ENCODE measurements around the gene DOCK4. TPM values are rescaled to one million over a fixed set of nuclear protein-coding genes. Genes with fewer than 3 reads are reported as not detected.

DOCK4 gene
- total RNA-seq, 1 donor from 2014 or later, result 43.5 TPM

DNA sequence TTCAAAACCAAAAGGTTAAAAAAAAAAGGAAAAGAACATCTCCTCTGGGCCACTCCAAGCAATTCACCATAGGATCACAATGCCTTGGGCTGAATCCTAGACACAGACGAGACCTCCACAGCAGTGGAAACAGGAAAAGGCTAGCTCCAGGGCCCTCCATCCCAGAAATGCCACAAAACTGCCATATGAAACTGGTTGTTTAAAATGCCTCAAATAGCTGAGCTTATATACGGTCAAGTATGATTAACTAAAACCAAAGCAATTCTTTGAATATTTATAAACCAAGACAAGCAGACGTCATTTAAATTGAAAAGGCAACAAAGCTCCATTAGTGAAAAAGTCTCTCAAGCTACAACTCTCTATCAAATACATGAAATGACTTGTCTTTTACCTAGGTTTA, 63.1 kb downstream of the DOCK4 start:
- Histone ChIP-seq H3K36me3 (no peaks in the 10 kb centered on the region), H3K9me3 (no peaks in the 10 kb centered on the region), H3K27me3 (no peaks in the 10 kb centered on the region), H3K4me3 (peak overlapping the region in 1 of 2 donors; percentile 28), H3K4me1 (peaks cover 0 to 12% of the 10 kb centered on the region in 2 donors), H3K27ac (peak overlapping the region in 1 of 2 donors; percentile 14)
- TF ChIP-seq, protein P1, sequence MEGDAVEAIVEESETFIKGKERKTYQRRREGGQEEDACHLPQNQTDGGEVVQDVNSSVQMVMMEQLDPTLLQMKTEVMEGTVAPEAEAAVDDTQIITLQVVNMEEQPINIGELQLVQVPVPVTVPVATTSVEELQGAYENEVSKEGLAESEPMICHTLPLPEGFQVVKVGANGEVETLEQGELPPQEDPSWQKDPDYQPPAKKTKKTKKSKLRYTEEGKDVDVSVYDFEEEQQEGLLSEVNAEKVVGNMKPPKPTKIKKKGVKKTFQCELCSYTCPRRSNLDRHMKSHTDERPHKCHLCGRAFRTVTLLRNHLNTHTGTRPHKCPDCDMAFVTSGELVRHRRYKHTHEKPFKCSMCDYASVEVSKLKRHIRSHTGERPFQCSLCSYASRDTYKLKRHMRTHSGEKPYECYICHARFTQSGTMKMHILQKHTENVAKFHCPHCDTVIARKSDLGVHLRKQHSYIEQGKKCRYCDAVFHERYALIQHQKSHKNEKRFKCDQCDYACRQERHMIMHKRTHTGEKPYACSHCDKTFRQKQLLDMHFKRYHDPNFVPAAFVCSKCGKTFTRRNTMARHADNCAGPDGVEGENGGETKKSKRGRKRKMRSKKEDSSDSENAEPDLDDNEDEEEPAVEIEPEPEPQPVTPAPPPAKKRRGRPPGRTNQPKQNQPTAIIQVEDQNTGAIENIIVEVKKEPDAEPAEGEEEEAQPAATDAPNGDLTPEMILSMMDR (IDR thresholded peaks at IDR 0.05), result no peak
- no peak for DNase-seq (ENCODE audit: low spot score in 2 of 2)
- intact Hi-C loops (cut with DNase I), result no loop called here

DNA sequence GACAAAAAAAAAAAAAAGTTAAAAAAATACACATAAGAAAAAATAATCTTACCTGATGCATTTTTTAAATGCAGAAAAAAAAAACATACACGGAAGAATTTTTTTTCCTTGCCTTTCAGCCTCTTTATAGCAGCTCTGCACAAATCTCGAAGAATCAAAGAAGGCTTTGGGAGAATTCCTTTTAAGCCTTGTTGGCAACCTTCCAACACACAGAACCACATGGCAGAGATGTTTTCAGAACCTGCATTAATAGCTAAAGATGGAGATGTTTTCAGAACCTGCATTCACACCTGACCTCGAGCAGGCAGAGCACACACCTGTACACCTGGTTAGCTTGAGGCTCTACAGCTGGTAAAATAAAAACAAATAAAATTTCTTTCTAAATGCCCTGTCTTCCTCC, 65.6 kb downstream of the DOCK4 start:
- DNase-seq (ENCODE audit: low spot score in 2 of 2), result no peak
- H3K36me3 ChIP-seq, result no peaks in the 10 kb centered on the region
- intact Hi-C loops (cut with DNase I), result no loop called here
- peaks cover 0 to 12% of the 10 kb centered on the region in 2 donors for H3K4me1 ChIP-seq
- TF ChIP-seq, protein P1 (IDR thresholded peaks at IDR 0.05), result no peak
- no peaks in the 10 kb centered on the region for H3K9me3 ChIP-seq
- H3K27ac ChIP-seq, result peak overlapping the region in 1 of 2 donors; percentile 13
- no peaks in the 10 kb centered on the region for H3K27me3 ChIP-seq
- no peak overlapping the region for H3K4me3 ChIP-seq

DNA sequence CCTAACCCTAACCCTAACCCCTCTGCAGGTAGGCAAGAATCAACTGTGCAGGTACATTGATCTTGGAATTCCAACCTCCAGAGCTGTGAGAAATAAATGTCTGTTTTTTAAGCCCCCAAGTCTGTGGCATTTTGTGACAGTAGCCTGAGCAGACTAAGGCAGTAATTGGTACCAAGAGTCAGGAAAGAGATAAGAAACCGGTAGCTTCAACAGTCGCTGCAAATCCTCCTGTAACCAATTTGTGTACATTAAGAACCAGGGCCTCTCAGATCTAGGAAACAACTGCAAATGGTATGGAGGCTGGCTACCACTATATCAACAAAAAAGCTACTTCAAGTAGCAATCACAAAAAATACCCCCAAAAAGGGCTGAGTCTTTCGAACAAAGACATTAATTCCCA, 67.3 kb downstream of the DOCK4 start:
- H3K36me3 ChIP-seq, result no peaks in the 10 kb centered on the region
- no peaks in the 10 kb centered on the region for H3K27me3 ChIP-seq
- no peak overlapping the region for H3K27ac ChIP-seq
- no peaks in the 10 kb centered on the region for H3K9me3 ChIP-seq
- intact Hi-C loops (cut with DNase I), result no loop called here
- no peak for DNase-seq (ENCODE audit: low spot score in 2 of 2)
- H3K4me1 ChIP-seq, result peaks cover 0 to 6% of the 10 kb centered on the region in 2 donors
- TF ChIP-seq, protein P1 (IDR thresholded peaks at IDR 0.05), result no peak
- H3K4me3 ChIP-seq, result no peak overlapping the region

DNA sequence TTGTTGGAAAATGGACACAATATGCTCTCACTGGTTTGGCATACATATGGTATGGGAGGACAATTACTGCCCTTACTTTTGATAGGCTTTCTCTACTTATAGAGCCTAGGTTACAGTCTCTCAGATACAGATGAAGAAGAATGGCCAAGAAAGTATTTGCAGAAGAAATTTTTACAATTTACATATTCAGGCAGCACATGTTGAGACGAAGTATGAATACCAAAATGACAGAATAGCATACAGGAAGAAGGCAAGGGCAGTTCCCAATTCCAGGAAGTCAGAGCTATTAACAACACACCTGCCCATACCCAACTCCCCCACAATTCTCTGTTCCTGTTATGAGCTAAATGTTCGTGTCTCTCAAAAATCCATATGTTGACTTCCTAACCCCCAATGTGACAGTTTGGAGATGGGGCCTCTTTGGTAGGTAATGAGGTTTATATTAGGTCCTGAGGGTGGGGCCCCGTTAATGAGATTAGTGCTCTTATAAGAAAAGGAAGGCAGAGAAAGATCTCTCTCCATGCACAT, 67.8 kb downstream of the DOCK4 start:
- Histone ChIP-seq H3K9me3 (no peaks in the 10 kb centered on the region), H3K27me3 (no peaks in the 10 kb centered on the region), H3K36me3 (no peaks in the 10 kb centered on the region), H3K4me1 (peaks cover 0 to 3% of the 10 kb centered on the region in 2 donors), H3K4me3 (no peak overlapping the region), H3K27ac (no peak overlapping the region)
- intact Hi-C loops (cut with DNase I), result no loop called here
- TF ChIP-seq, protein P1 (IDR thresholded peaks at IDR 0.05), result no peak
- DNase-seq (ENCODE audit: low spot score in 2 of 2), result no peak

DNA sequence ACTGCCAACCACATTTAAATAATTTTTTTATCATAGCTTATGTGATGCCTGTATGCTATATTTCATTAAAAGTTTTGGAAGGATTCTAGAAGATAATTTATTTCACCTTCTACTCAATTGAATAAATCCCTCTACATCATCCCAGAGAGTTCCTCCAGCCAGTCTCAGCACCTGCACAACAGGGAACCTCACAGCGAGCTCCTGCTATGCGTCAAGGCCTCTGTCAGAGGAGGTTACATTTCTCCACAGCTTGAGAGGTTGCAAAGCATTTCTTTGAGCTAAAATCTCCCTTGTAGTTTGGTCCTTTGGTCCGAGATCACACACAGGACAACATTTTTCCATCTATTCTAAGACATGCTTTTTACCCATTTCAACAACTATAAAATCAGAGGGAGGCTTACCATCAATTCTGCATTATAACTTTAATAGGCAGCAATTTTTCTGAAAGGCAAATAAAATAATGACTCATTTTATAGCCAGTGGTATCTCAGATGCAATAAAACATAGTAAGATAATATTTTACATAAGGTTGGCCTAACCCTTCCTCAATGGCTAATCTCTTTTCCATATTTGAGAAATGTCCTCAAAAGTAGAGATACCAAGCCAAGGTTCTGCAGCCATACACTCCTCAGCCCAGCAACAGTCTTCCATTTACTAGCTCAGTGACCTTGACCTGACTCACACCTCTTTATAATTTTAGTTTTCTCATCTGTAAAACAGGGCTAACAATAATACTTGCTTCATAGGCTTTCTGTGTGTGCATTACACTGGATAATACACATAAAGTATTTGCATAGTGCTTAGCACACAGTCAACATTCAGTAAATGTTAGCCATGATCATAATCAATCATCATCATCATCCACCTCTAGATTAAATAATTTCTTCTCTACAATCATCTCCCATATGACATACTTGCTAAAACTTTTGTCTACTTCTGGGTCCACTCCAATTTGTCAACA, 68.8 kb downstream of the DOCK4 start:
- Histone ChIP-seq H3K36me3 (no peaks in the 10 kb centered on the region), H3K4me3 (no peak overlapping the region), H3K9me3 (no peaks in the 10 kb centered on the region), H3K27ac (no peak overlapping the region), H3K27me3 (no peaks in the 10 kb centered on the region), H3K4me1 (peaks cover 0 to 7% of the 10 kb centered on the region in 2 donors)
- no peak for DNase-seq (ENCODE audit: low spot score in 2 of 2)
- intact Hi-C loops (cut with DNase I), result no loop called here
- TF ChIP-seq, protein P1 (IDR thresholded peaks at IDR 0.05), result no peak
